Smooth muscle cell of the umbilical artery (primary cell): Measurements from ENCODE around the gene AICDA. TPM values are rescaled to one million over a fixed set of nuclear protein-coding genes. Genes with fewer than 3 reads are reported as not detected.

Source experiments
- total RNA-seq: library from RNA; depleted of rRNA; stranded (reverse); fragments of >200 nt; gene quantifications from 2 replicates; pipeline ENCODE4 v1.2.3, GENCODE V29; 2014

AICDA gene
- not detected in 2 replicates for total RNA-seq

DNA sequence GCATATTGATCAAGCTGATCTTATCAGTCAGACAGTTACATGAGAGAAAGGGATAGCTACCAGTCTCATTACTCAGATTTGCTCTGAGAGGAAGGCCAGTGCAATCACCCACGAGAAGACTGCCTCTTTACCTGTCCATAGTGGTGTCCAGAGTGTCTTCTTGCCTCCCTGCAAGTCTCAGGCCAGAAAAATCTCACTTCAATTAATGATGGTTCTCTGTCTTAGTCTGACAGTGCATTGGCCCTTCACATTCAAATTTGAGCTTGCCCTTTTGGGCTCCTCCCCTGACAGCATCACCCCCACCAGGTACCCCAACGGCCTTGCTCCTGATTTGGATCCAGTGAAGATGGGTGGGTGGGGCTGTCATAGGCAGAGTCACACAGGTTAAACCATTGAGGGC is at the start of gene AICDA:
TSS of gene AICDA (minus strand) at position 231 of the 400 bp plus-strand sequence. CDS start at position 139, 92 bp downstream.

Other genes with a start within 250 kb of the AICDA start
- gene CLEC6A, start 156.9 kb downstream of the AICDA start, total RNA-seq, result not detected in 2 replicates
- gene CLEC4D, start 99.4 kb downstream of the AICDA start, total RNA-seq, result not detected in 2 replicates
- not detected in 2 replicates for gene CLEC4E, start 72.0 kb downstream of the AICDA start, total RNA-seq
- 5.3 and 57.4 TPM in 2 replicates for gene MFAP5, start 50.0 kb upstream of the AICDA start, total RNA-seq
- 30.6 and 34.2 TPM in 2 replicates for gene RIMKLB, start 85.1 kb upstream of the AICDA start, total RNA-seq
- gene A2ML1, start 209.8 kb upstream of the AICDA start, total RNA-seq, result not detected in 2 replicates